Spleen (tissue), 7 donors: ENCODE data around the gene ZNF239.

ENCODE experiments used
- CTCF ChIP-seq, 11 experiments: fragments of 200-600 bp in 7 of 11; fragments of 450-650 bp in 4 of 11; sonication (generic) in 4 of 11; IDR thresholded peaks in 8 of 11; conservative IDR thresholded peaks in 3 of 11; 1 replicate in 7 of 11; 2 replicates in 4 of 11; pipeline versions ENCODE4 v1.4.0 to v1.8.0; 2016 to 2021; ENCODE audit warnings: antibody characterized with exemption in 11 of 11, inconsistent platforms in 4 of 11, mild to moderate bottlenecking in 1 of 11
- POLR2AphosphoS5 ChIP-seq, 3 donors: sonication (generic); formaldehyde crosslinking; IDR thresholded peaks; one replicate each; pipeline ENCODE4 v1.5.1; 2017; ENCODE audit warnings: antibody characterized with exemption in 3 of 3
- donor health status: DM: no; HTN: no; CAD: no; lungs with moderate emphysema.
- donor health status: DM: no; HTN: no; CAD: no.
- donor health status: DM: no; HTN: no; CAD: no.

- TF ChIP-seq POLR2AphosphoS5 (IDR thresholded peaks at IDR 0.05), result no peak
- no peak for TF ChIP-seq CTCF (IDR thresholded peaks at IDR 0.05 in 8 of 11, conservative IDR thresholded peaks at IDR 0.05 in 3 of 11)
Observed at GRCh38 chr10:43573250-43574000, 991 bp downstream of the ZNF239 start.
